Nephron (organoid): ENCODE data around the gene LENEP.

Experiments
- H3K27ac Mint-ChIP-seq, 3 experiments: 2 replicates each; pipeline ENCODE4 v1.8.0; 2020; ENCODE audit warnings: mixed read lengths in 3 of 3, mild to moderate bottlenecking in 2 of 3, moderate library complexity in 1 of 3
- H3K27me3 Mint-ChIP-seq: 2 replicates; pipeline ENCODE4 v1.8.0; 2021; ENCODE audit warnings: low read depth, mild to moderate bottlenecking, moderate library complexity, mixed read lengths
- H3K36me3 Mint-ChIP-seq: 2 replicates; pipeline ENCODE4 v1.8.0; 2020; ENCODE audit warnings: low read depth, mixed read lengths
- H3K4me1 Mint-ChIP-seq: 2 replicates; pipeline ENCODE4 v1.8.0; 2020; ENCODE audit warnings: mixed read lengths
- H3K4me3 Mint-ChIP-seq, 3 experiments: 2 replicates each; pipeline ENCODE4 v1.8.0; 2020; ENCODE audit warnings: mild to moderate bottlenecking in 3 of 3, mixed read lengths in 3 of 3, moderate library complexity in 2 of 3
- H3K9me3 Mint-ChIP-seq: 2 replicates; pipeline ENCODE4 v1.8.0; 2020; ENCODE audit warnings: mixed read lengths
- TF ChIP-seq, protein P1 (sequence below), 3 experiments: fragments of 200-600 bp; sonication (generic); IDR thresholded peaks; one replicate each; pipeline ENCODE4 v1.5.0; 2021; ENCODE audit warnings: antibody characterized with exemption in 3 of 3; ENCODE audit not compliant: unreplicated experiment in 3 of 3

LENEP gene

DNA sequence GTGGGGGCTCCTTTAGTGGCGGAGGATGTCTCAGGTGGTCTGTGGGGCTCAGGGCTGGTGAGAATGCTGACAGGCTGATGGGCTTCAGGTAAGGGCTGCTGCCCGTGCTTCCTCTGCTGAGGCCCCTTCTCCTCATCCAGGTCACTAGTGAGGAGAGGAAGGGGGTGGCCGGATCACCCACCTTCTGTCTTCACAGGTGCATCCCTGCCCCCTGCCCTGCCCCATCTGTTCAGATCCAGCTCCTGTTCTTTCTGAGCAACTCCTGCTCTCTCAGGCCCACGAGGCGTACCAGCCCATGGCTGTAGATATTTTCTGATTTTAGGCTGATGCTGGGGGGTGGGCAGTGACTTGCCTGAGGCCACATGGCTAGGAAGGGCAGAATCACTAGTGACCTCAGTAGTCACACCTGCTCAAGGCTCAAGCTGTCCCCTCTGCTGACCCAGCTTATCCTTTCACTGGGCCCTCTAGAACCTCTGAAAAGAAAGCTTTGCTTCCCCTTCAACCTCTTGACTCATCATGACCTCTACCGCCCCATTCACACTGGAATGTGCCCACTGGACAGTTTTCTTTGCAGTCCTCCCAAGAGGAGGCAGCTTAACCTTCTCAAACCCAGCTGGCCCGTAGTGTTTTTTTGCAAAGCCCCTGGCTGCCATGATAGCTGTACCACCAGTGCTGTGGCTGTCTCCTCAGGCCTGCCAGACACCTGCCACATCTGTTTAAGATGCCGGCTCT is 25.4 kb downstream of the LENEP start:
- H3K4me1 Mint-ChIP-seq = peaks cover 13% of the 10 kb centered on the region
- TF ChIP-seq, protein P1, sequence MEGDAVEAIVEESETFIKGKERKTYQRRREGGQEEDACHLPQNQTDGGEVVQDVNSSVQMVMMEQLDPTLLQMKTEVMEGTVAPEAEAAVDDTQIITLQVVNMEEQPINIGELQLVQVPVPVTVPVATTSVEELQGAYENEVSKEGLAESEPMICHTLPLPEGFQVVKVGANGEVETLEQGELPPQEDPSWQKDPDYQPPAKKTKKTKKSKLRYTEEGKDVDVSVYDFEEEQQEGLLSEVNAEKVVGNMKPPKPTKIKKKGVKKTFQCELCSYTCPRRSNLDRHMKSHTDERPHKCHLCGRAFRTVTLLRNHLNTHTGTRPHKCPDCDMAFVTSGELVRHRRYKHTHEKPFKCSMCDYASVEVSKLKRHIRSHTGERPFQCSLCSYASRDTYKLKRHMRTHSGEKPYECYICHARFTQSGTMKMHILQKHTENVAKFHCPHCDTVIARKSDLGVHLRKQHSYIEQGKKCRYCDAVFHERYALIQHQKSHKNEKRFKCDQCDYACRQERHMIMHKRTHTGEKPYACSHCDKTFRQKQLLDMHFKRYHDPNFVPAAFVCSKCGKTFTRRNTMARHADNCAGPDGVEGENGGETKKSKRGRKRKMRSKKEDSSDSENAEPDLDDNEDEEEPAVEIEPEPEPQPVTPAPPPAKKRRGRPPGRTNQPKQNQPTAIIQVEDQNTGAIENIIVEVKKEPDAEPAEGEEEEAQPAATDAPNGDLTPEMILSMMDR (IDR thresholded peaks at IDR 0.05; ENCODE audit: unreplicated experiment in 3 of 3) = no peak
- no peaks in the 10 kb centered on the region for H3K36me3 Mint-ChIP-seq
- peak overlapping the region in 2 of 3 experiments; percentile 61 to 70 for H3K4me3 Mint-ChIP-seq
- peak overlapping the region; percentile 1 to 90 (median 54) for H3K27ac Mint-ChIP-seq
- peaks cover 5% of the 10 kb centered on the region for H3K27me3 Mint-ChIP-seq
- no peaks in the 10 kb centered on the region for H3K9me3 Mint-ChIP-seq

DNA sequence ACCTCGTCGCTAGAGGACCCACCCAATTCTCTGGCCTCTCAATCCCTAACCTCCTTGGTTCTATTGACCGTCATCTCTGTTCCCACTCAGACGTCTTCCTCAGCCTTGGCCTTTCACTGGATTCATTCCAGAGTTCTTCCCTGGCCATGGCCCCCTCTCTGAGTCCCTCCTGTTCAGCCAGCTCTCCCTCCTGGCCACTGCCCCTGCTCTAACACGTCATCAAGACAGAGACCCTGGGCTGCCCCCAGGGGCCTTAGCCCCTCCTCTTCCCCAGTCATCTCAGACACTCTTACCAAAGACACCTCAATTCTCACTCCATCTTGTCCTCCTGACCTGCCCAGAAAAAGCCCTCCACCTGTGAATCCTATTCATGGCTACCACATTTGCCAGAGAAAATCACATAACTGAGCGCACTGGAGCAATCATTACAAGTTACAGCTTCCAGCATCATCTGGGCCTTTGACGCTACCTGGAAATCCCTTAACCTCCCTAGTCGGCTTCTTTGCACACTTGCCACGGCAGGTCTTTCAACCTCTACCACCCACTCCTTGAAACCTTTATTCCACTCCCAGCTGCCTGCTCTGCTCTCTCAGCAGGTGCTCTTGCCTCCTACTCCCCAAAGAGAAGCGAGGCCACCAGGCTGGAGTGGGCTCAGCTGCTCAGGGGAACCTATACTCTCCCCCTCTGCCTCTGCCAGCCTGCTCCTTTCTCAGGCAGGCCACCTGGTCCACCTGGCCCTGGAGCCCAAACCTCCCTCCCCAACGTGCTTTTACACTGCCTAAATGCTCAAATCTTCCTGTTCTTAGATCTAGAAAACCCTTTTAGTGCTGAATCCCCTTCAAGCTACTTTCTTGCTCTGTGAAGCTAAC is 26.2 kb downstream of the LENEP start:
- Mint-ChIP-seq H3K9me3 (no peaks in the 10 kb centered on the region), H3K4me3 (peak overlapping the region; percentile 44 to 70 (median 61)), H3K27ac (peak overlapping the region; percentile 1 to 90 (median 54)), H3K36me3 (no peaks in the 10 kb centered on the region), H3K4me1 (peaks cover 13% of the 10 kb centered on the region), H3K27me3 (peaks cover 11% of the 10 kb centered on the region)
- TF ChIP-seq, protein P1 (IDR thresholded peaks at IDR 0.05; ENCODE audit: unreplicated experiment in 3 of 3) = no peak

DNA sequence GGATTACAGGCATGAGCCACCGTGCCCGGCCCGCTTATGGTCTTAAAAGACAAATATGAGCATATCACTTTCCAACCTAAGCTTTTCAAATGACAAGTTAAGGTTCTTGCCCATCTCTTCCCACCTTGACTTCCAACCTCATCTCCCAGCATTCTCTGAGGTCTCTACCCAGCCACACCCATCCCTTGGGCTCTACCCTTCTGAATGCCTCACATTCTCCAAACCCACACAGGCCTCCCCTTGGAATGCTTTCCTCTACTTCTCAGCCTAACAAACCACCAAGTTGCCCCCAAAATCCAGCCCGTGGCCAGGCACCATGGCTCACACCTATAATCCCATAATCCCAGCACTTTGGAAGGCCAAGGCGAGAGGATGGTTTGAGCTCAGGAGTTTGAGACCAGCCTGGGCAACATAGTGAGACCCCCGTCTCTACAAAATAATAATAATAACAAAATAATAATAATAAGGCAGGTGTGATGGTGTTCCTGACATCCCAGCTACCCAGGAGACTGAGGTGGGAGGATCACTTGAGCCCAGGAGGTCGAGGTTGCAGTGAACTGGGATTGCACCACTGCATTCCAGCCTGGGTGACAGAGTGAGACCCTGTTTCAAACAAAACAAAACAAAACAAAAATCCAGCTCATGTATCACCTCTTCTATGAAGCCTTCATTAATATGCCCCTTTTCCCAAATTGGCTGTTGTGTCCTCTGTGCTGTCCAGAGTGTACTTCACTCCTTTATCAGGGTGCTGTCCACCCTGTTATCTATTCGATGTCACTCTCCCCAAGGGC is 28.9 kb downstream of the LENEP start:
- Mint-ChIP-seq H3K27ac (peak overlapping the region in 1 of 3 experiments; percentile 37), H3K27me3 (peaks cover 11% of the 10 kb centered on the region), H3K9me3 (no peaks in the 10 kb centered on the region), H3K4me1 (peaks cover 13% of the 10 kb centered on the region), H3K36me3 (no peaks in the 10 kb centered on the region), H3K4me3 (no peak overlapping the region)
- TF ChIP-seq, protein P1 (IDR thresholded peaks at IDR 0.05; ENCODE audit: unreplicated experiment in 3 of 3) = no peak

DNA sequence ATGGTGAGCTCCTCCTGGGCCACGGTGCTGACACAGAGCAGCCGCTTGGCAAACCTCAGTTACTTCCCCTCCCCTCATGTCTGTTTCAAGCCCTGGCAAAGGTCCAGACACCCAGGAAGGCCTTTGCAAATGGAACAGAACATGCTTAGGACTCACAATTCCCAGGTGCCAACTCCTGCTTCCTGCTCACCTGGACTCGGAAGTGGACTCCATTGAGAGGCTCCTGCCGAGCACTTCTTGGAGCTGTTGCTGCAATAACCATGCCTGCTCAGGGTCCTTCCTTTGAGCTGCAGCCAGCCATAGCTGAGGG is 29.5 kb downstream of the LENEP start:
- Mint-ChIP-seq H3K4me1 (peaks cover 13% of the 10 kb centered on the region), H3K36me3 (no peaks in the 10 kb centered on the region), H3K4me3 (no peak overlapping the region), H3K27ac (peak overlapping the region in 1 of 3 experiments; percentile 29), H3K27me3 (peaks cover 11% of the 10 kb centered on the region), H3K9me3 (no peaks in the 10 kb centered on the region)
- TF ChIP-seq, protein P1 (IDR thresholded peaks at IDR 0.05; ENCODE audit: unreplicated experiment in 3 of 3) = no peak

DNA sequence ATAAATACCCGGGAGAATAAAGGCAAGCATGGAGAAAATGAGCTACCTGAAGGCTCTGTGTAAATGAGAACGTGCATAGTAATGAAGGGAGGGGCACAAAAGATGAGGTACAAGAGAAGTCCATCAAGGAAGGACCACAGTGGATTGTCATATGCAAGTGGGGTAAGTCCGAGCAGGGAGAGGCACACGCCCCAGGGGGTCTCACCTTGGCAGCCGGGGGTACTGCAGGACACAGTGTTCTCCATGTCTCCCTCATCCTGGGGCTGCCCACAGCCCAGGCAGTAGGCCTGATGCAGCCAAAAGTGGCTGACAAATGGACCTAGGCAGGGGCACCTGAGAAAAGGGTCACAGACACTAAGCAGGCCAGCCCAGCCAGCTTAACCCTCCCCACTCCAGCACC is 30.2 kb downstream of the LENEP start:
- TF ChIP-seq, protein P1 (IDR thresholded peaks at IDR 0.05; ENCODE audit: unreplicated experiment in 3 of 3) = no peak
- Mint-ChIP-seq H3K27me3 (peaks cover 11% of the 10 kb centered on the region), H3K4me3 (no peak overlapping the region), H3K36me3 (no peaks in the 10 kb centered on the region), H3K27ac (no peak overlapping the region), H3K4me1 (peaks cover 13% of the 10 kb centered on the region), H3K9me3 (no peaks in the 10 kb centered on the region)
